Activated CD4-positive, alpha-beta T cell treated with anti-CD3 and anti-CD28 coated beads for 36 hours (primary cell): Measurements from ENCODE around the gene ZNF565. TPM values are rescaled to one million over a fixed set of nuclear protein-coding genes. Genes with fewer than 3 reads are reported as not detected.
A peak's percentile ranks its signal among the peaks of the same experiment; 100 is the strongest.

ENCODE experiments used
- ATAC-seq: fragments of 200-7000 bp; cut with Tn5 transposase; one replicate; pipeline ENCODE4 v1.10.0; 2021; ENCODE audit warnings: mild to moderate bottlenecking, moderate library complexity
- CTCF ChIA-PET: fragments of 350-600 bp; sonication (Branson Sonifier 250); formaldehyde crosslinking; loops from one replicate; lab custom pipeline; 2021; ENCODE audit warnings: antibody characterized with exemption; lab: Charles Lee
- POLR2A ChIA-PET: fragments of 350-600 bp; sonication (Branson Sonifier 250); formaldehyde crosslinking; loops from one replicate; lab custom pipeline; 2021; ENCODE audit warnings: antibody characterized with exemption, inconsistent platforms; lab: Charles Lee
- DNase-seq: peaks from one replicate; pipeline ENCODE4 v3.0.0-alpha.2; 2020
- H3K27ac Mint-ChIP-seq: one replicate; pipeline ENCODE4 v1.8.0; 2021; ENCODE audit warnings: mixed read lengths
- H3K27me3 Mint-ChIP-seq: one replicate; pipeline ENCODE4 v1.8.0; 2021; ENCODE audit warnings: mixed read lengths
- H3K36me3 Mint-ChIP-seq: one replicate; pipeline ENCODE4 v1.8.0; 2021; ENCODE audit warnings: low read depth, mixed read lengths
- H3K4me1 Mint-ChIP-seq: one replicate; pipeline ENCODE4 v1.8.0; 2021; ENCODE audit warnings: mixed read lengths
- H3K4me3 Mint-ChIP-seq: one replicate; pipeline ENCODE4 v1.8.0; 2021; ENCODE audit warnings: mild to moderate bottlenecking, moderate library complexity, mixed read lengths
- H3K9me3 Mint-ChIP-seq: one replicate; pipeline ENCODE4 v1.8.0; 2021; ENCODE audit warnings: low read depth, mixed read lengths
- intact Hi-C, 2 experiments: fragments of 100-400 bp; cut with DNase I in 1 of 2; cut with micrococcal nuclease in 1 of 2; formaldehyde crosslinking; loops; one replicate each; pipeline versions ENCODE4 v1.14.2 to v1.15.1; 2022 to 2024; cut with DNase I, micrococcal nuclease
- total RNA-seq, 2 experiments: library from RNA; stranded (reverse); gene quantifications; one replicate each; pipeline ENCODE4 v1.2.3, GENCODE V29; 2021

ZNF565 gene
- total RNA-seq, 2 experiments from 2014 or later: 2.8 to 2.9 TPM

DNA sequence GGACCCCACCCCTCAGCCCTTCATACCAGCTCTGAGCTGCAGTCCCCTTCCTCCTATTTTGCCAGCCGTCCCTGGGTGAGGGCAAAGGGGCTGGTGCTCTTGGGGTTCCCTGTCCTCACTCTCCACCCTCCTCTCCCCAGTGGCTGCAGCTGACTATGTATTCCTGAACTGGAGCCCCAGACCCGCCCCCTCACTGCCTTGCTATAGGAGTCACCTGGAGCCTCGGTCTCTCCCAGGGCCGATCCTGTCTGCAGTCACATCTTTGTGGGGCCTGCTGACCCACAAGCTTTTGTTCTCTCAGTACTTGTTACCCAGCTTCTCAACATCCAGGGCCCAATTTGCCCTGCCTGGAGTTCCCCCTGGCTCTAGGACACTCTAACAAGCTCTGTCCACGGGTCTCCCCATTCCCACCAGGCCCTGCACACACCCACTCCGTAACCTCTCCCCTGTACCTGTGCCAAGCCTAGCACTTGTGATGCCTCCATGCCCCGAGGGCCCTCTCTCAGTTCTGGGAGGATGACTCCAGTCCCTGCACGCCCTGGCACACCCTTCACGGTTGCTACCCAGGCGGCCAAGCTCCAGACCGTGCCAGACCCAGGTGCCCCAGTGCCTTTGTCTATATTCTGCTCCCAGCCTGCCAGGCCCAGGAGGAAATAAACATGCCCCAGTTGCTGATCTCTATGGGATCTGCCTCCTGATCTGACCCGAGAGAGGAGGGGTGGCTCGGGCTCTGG lies 64.6 kb downstream of the ZNF565 start:
- Mint-ChIP-seq H3K27ac (no peak overlapping the region), H3K9me3 (no peaks in the 10 kb centered on the region), H3K36me3 (peaks cover 33% of the 10 kb centered on the region), H3K4me3 (no peak overlapping the region), H3K27me3 (no peaks in the 10 kb centered on the region), H3K4me1 (no peaks in the 10 kb centered on the region)
- intact Hi-C loops: no loop called here
- DNase-seq (no peak), ATAC-seq (no peak)
- POLR2A ChIA-PET: no interaction called here
- CTCF ChIA-PET: interaction anchor here (0.5 to 1.1 kb wide), 2 partner anchors 20 to 22 kb away, joined by 3 read pairs; no protein-coding TSS in a partner anchor

DNA sequence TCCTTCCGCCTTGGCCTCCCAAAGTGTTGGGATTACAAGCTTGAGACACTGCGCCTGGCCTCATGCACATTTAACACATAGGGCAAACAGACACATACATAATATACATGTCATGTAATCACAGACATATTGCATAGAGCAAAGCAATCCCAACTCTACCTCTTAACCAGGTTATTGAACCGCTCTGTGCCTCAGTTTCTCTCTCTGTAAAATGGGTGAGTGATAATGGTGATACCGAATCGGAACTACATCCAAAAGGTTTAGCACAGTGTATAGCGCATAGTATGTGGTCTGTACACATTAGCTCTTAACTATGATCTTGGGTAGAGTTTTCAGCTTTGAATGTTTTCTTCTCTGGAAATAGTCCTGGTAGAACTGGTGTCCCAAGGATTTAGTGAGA lies 69.8 kb downstream of the ZNF565 start:
- DNase-seq (no peak), ATAC-seq (no peak)
- ChIA-PET CTCF (interaction anchor here (2.4 kb wide), 1 partner anchor 17 kb away, joined by 12 read pairs; no protein-coding TSS in a partner anchor), POLR2A (no interaction called here)
- Mint-ChIP-seq H3K36me3 (peaks cover 54% of the 10 kb centered on the region), H3K9me3 (no peaks in the 10 kb centered on the region), H3K27me3 (no peaks in the 10 kb centered on the region), H3K4me1 (peaks cover 11% of the 10 kb centered on the region), H3K4me3 (no peak overlapping the region), H3K27ac (no peak overlapping the region)
- intact Hi-C loops: no loop called here

DNA sequence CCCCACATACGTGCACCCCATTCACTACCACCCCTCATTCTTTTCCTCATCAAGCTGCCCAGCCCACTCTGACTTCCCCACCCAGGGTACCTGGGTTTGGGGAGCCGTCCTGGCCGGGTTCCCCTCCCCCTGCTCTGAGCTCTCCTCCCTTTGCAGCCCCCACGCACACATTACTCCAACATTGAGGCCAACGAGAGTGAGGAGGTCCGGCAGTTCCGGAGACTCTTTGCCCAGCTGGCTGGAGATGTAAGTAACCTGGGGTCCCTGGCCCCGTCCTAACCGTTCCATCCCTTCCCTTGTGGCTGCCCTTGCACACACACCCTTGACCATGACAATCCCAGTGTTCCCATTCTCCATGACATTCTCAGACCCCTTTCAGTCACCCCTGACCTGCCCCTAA lies 72.0 kb downstream of the ZNF565 start:
- Mint-ChIP-seq H3K4me3 (no peak overlapping the region), H3K4me1 (peaks cover 15% of the 10 kb centered on the region), H3K27me3 (no peaks in the 10 kb centered on the region), H3K9me3 (no peaks in the 10 kb centered on the region), H3K27ac (no peak overlapping the region), H3K36me3 (peaks cover 45% of the 10 kb centered on the region)
- DNase-seq: no peak
- intact Hi-C loops: no loop called here
- ATAC-seq: no peak
- CTCF ChIA-PET: no interaction called here
- POLR2A ChIA-PET: no interaction called here

DNA sequence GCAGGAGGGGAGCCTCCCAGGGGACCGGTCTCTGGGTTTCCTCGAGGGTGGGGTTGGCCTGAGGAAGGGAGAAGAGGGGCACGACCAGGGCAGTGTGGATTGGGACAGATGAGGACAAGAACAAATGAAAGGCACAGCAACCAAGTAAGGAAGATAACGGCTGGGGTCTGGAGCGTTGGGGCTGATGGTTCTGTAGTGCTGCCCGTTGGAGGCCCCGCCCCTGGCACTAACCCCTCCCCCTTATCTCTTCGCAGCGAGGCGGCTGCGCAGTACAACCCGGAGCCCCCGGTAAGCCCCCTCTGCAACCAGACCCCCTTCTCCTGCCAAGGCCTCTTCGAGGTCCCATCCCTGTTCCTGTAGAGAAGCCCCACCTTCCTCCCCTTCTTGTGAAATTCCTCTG lies 72.4 kb downstream of the ZNF565 start:
- ATAC-seq (no peak), DNase-seq (no peak)
- H3K9me3 Mint-ChIP-seq: no peaks in the 10 kb centered on the region
- ChIA-PET CTCF (no interaction called here), POLR2A (no interaction called here)
- peaks cover 42% of the 10 kb centered on the region for H3K36me3 Mint-ChIP-seq
- peaks cover 18% of the 10 kb centered on the region for H3K4me1 Mint-ChIP-seq
- no peaks in the 10 kb centered on the region for H3K27me3 Mint-ChIP-seq
- intact Hi-C loops: no loop called here
- no peak overlapping the region for H3K27ac Mint-ChIP-seq
- no peak overlapping the region for H3K4me3 Mint-ChIP-seq

DNA sequence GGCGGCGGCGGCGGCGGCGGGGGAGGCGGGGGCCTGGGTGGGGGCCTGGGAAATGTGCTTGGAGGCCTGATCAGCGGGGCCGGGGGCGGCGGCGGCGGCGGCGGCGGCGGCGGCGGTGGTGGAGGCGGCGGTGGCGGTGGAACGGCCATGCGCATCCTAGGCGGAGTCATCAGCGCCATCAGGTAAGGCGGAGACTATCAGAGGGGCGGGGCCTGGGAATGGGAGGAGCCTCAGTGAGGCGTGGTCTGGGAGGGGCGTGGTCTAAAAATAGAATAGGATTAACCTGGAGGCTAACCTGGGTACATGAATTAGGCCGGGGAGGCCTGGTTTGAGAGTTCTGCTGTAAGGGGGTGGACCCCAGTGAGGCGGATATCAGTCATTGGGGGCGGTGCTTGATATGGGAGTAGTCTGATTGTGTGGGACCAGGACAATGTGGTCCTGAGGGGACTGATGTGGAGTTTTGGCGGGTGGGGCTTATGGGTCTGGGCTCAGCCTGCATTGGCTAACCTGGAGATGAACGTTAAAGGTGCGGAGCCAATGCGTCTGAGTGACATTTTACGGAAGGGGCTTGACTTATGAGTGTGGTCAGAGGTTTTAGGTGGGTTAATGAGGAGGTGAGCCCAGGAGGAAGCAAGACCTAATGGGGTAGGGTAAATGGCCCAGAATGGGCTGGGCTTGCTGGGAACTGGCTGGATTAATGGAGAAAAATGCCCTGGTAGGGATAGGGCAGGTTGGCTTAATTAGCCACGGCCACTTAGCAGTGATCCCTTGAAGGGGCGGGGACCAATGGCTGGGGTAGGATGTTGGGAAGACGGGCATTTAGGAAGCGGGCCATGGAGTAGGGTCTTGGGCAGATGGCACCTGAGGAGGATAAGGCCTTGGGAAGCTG lies 73.2 kb downstream of the ZNF565 start:
- Mint-ChIP-seq H3K4me3 (peak overlapping the region; percentile 97), H3K36me3 (peaks cover 36% of the 10 kb centered on the region), H3K27me3 (no peaks in the 10 kb centered on the region), H3K27ac (peak overlapping the region; percentile 88), H3K4me1 (peaks cover 26% of the 10 kb centered on the region), H3K9me3 (no peaks in the 10 kb centered on the region)
- ChIA-PET CTCF (no interaction called here), POLR2A (no interaction called here)
- intact Hi-C loops: loop anchor here (1.0 to 2.0 kb wide), 7 partner anchors 14 to 438 kb away; partner anchors contain the start of genes TBCB (in 2 of the 2), ALKBH6 (in 1 of the 2), THAP8 (in 1 of the 2) and WDR62 (in 1 of the 2)
- peak; percentile 80 for ATAC-seq
- DNase-seq: peak; percentile 95

DNA sequence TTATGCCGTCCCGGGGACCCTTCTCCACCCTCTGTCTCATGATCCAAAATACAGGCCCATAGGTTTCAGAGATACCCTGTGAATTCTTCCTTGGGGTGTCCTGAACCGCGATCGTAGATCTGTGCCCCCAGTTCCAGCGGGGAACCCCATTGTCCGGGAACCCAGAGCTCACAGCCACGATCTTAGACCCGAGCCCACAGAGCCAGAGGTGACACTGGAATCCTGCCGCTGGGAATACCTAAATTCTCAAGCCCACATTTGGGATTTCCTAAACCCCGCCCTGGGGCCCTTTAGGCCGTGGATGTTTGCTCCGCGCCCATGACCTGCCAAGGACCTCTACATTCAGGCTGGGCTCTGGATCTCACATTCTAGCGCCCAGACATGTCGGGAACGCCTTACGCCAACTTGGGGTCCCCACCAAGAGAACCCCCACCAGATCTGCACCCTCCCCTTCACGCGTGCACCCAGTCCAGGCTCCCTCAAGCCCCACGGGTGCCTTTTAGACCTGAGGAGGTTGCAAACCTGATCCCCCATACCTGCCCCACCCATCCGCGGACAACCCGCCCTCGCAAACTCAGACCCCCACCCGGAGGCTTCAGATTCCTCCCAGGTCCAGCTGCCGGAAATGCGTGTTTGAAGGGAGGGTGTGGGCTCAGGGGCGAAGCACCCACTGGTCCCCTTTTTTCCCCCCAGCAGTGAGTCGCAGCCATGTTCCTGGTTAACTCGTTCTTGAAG lies 74.0 kb downstream of the ZNF565 start:
- H3K4me1 Mint-ChIP-seq: peaks cover 26% of the 10 kb centered on the region
- intact Hi-C loops: loop anchor here (1.0 to 2.0 kb wide), 12 partner anchors 13 to 496 kb away; partner anchors contain the start of genes TBCB (in 2 of the 2), ALKBH6 (in 1 of the 2), ARHGAP33 (in 1 of the 2) and SDHAF1 (in 1 of the 2)
- peak overlapping the region; percentile 97 for H3K27ac Mint-ChIP-seq
- DNase-seq (peak; percentile 65), ATAC-seq (peak; percentile 14)
- H3K27me3 Mint-ChIP-seq: no peaks in the 10 kb centered on the region
- peaks cover 28% of the 10 kb centered on the region for H3K36me3 Mint-ChIP-seq
- peak overlapping the region; percentile 97 for H3K4me3 Mint-ChIP-seq
- no peaks in the 10 kb centered on the region for H3K9me3 Mint-ChIP-seq
- ChIA-PET POLR2A (interaction anchor here (1.5 kb wide), 1 partner anchor 12 kb away, joined by 6 read pairs; no protein-coding TSS in a partner anchor), CTCF (interaction anchor here (1.1 kb wide), 1 partner anchor 12 kb away, joined by 5 read pairs; no protein-coding TSS in a partner anchor)

DNA sequence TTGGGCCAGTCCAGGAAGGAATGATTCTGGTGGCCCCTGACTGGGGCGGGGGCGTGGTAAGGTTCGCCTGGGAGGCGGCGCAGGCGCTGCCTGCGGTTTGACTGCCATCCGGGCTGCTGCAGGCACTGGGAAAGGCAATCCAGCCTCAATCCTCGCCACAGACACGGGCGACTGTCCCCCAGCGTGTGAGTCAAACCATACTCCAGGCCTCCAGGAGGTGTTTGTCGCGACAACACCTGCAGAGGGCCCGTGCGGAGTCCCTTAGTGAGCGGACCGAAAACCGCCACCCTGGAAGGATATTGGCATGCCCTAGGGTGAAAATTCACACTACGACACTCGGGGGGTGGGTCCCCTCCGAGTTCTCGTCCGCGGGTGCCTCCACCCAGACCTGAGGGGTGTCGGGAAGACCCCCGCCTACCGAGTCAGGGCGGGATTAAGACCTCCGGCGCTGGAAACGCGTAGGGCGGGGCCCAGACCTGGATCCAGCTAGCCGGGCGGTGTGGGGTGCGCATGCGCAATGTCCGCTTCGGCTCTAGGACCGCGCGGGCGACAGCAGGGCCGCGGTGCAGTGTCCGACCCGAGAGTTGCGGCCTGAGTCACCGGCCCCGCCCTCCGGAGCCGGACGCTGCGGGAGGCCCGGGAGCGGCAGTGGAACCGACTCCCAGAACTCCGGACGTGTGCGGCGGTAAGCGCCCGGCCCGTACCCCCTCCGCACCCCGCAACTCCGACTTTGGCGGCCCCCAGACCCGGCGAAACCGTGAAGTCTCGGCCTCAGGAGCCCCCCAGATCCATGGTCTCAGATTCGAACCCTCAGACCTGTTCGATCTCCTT lies 74.8 kb downstream of the ZNF565 start, which contains the start of gene CAPNS1:
CAPNS1 (plus strand) TSS at position 594 of the 831 bp plus-strand sequence. CDS start 946 bp downstream, outside the sequence.
- intact Hi-C loops: loop anchor here (1.0 to 10.0 kb wide), 10 partner anchors 11 to 1175 kb away; partner anchors contain the start of genes ARHGAP33 (in 1 of the 2), SDHAF1 (in 1 of the 2), ZNF382 (in 1 of the 2) and ZNF565 (in 1 of the 2)
- Mint-ChIP-seq H3K4me1 (peaks cover 26% of the 10 kb centered on the region), H3K27ac (peak within 1 kb of the TSS; percentile 97), H3K9me3 (no peaks in the 10 kb centered on the region), H3K36me3 (peaks cover 24% of the 10 kb centered on the region), H3K4me3 (peak within 1 kb of the TSS; percentile 97), H3K27me3 (no peaks in the 10 kb centered on the region)
- ChIA-PET POLR2A (interaction anchor here (0.7 to 1.5 kb wide), 2 partner anchors 12 to 25 kb away, joined by 3 to 6 read pairs; partner anchors contain the start of gene POLR2I), CTCF (interaction anchor here (1.1 kb wide), 1 partner anchor 11 kb away, joined by 5 read pairs; no protein-coding TSS in a partner anchor)
- ATAC-seq (peak; percentile 74), DNase-seq (peak; percentile 96)

DNA sequence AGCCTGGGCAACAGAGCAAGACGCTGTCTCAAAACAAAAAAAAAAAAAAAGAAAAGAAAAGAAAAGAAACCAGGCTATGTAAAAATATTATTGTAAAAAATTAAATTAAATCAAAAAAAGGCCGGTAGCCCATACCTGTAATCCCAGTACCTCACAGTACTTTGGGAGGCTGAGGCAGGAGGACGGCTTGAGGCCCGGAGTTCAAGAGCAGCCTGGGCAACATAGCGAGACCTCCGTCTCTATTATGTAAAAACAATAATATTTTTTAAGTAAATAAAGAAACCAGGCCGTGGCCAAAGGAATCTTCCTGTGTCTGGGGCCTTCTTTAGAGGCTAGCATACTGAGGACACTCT lies 75.4 kb downstream of the ZNF565 start:
- intact Hi-C loops: loop anchor here in 1 of 2 experiments (1.0 to 10.0 kb wide), 3 partner anchors 11 to 1176 kb away; partner anchors contain the start of gene ZNF382
- POLR2A ChIA-PET: interaction anchor here (0.6 to 1.5 kb wide), 3 partner anchors 11 to 332 kb away, joined by 3 to 6 read pairs (median 4); partner anchors contain the start of gene POLR2I
- CTCF ChIA-PET: interaction anchor here (1.1 to 2.9 kb wide), 2 partner anchors 11 kb away, joined by 5 to 18 read pairs; no protein-coding TSS in a partner anchor
- peaks cover 26% of the 10 kb centered on the region for H3K4me1 Mint-ChIP-seq
- no peak for ATAC-seq
- H3K27ac Mint-ChIP-seq: peak overlapping the region; percentile 97
- peak overlapping the region; percentile 97 for H3K4me3 Mint-ChIP-seq
- no peaks in the 10 kb centered on the region for H3K27me3 Mint-ChIP-seq
- H3K36me3 Mint-ChIP-seq: peaks cover 21% of the 10 kb centered on the region
- no peaks in the 10 kb centered on the region for H3K9me3 Mint-ChIP-seq
- no peak for DNase-seq

DNA sequence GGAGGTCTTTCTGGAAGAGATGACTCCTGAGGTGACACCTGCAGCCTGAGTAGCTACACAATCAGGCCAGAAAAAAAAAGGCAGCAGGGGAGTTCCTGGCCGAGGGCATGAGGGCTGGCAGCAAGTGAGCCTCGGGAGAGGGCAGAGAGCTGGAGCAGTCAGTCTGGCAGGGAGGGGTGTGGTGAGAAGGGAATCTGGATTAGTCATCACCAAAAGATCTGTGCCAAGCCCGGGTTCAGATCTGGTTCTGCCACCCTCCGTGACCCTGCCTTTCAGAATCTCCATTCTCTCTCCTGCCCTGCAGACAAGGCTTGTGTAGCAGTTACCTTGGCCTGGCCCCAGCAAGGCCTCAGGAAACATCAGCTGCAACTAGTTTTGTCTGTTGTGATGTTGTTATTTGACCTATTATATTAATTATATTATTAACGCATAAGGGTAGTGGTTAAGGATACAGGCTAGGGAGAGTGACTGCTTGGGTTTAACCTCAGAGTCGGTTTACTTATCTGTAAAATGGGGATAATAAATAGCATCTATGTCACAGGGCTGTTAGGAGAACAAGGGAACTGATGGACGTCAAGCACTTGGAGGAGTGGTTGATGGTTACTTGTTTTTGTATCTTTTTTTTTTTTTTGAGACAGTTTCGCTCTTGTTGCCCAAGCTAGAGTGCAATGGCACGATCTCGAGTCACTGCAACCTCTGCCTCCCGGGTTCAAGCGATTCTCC lies 77.3 kb downstream of the ZNF565 start:
- peak; percentile 44 for DNase-seq
- peak; percentile 3 for ATAC-seq
- intact Hi-C loops: loop anchor here in 1 of 2 experiments (10.0 kb wide), 2 partner anchors 468 to 1178 kb away; partner anchors contain the start of gene ZNF382
- peak overlapping the region; percentile 40 for H3K27ac Mint-ChIP-seq
- ChIA-PET POLR2A (no interaction called here), CTCF (interaction anchor here (1.3 to 2.9 kb wide), 2 partner anchors 9 to 13 kb away, joined by 3 to 18 read pairs; no protein-coding TSS in a partner anchor)
- H3K4me1 Mint-ChIP-seq: peaks cover 35% of the 10 kb centered on the region
- no peaks in the 10 kb centered on the region for H3K27me3 Mint-ChIP-seq
- no peaks in the 10 kb centered on the region for H3K9me3 Mint-ChIP-seq
- H3K4me3 Mint-ChIP-seq: no peak overlapping the region
- H3K36me3 Mint-ChIP-seq: peaks cover 11% of the 10 kb centered on the region
